Gastrocnemius medialis (tissue), 4 donors: ENCODE data around the gene IER5.

ENCODE experiments used
- CTCF ChIP-seq, 5 experiments: fragments of 450-650 bp in 3 of 5; fragments of 200-600 bp in 2 of 5; sonication (generic) in 2 of 5; IDR thresholded peaks in 4 of 5; conservative IDR thresholded peaks in 1 of 5; 1 replicate in 4 of 5; 2 replicates in 1 of 5; pipeline ENCODE4 v1.5.1; 2016 to 2019; ENCODE audit warnings: antibody characterized with exemption in 5 of 5, mild to moderate bottlenecking in 3 of 5, moderate library complexity in 3 of 5
- POLR2A ChIP-seq, 2 donors: fragments of 450-650 bp; IDR thresholded peaks; one replicate each; pipeline ENCODE4 v1.6.1; 2017; ENCODE audit warnings: antibody characterized with exemption in 2 of 2, mild to moderate bottlenecking in 2 of 2, moderate library complexity in 2 of 2

- TF ChIP-seq CTCF (IDR thresholded peaks at IDR 0.05 in 4 of 5, conservative IDR thresholded peaks at IDR 0.05 in 1 of 5), result no peak
- no peak for TF ChIP-seq POLR2A (IDR thresholded peaks at IDR 0.05)
Observed at GRCh38 chr1:181116819-181117390, 28.4 kb downstream of the IER5 start.
